Gastroesophageal sphincter (tissue), 3 donors: Measurements from ENCODE around the gene TRIM72.

Experiments used
- CTCF ChIP-seq, 4 experiments: fragments of 200-600 bp in 2 of 4; fragments of 450-650 bp in 2 of 4; sonication (generic) in 1 of 4; IDR thresholded peaks; one replicate each; pipeline ENCODE4 v1.5.1; 2017 to 2019; ENCODE audit warnings: antibody characterized with exemption in 4 of 4, mild to moderate bottlenecking in 2 of 4, moderate library complexity in 2 of 4
- EP300 ChIP-seq: sonication (generic); formaldehyde crosslinking; IDR thresholded peaks from one replicate; pipeline ENCODE4 v1.6.1; 2017; ENCODE audit warnings: antibody characterized with exemption, mild to moderate bottlenecking
- POLR2A ChIP-seq, 2 donors: fragments of 450-650 bp; IDR thresholded peaks; one replicate each; pipeline ENCODE4 v1.6.1; 2017; ENCODE audit warnings: antibody characterized with exemption in 2 of 2, mild to moderate bottlenecking in 2 of 2, moderate library complexity in 1 of 2
- POLR2AphosphoS5 ChIP-seq: sonication (generic); formaldehyde crosslinking; IDR thresholded peaks from one replicate; pipeline ENCODE4 v1.6.1; 2017; ENCODE audit warnings: antibody characterized with exemption

- TF ChIP-seq POLR2A (IDR thresholded peaks at IDR 0.05): no peak
- TF ChIP-seq CTCF (IDR thresholded peaks at IDR 0.05): no peak
- no peak for TF ChIP-seq POLR2AphosphoS5
- no peak for TF ChIP-seq EP300
Measured at GRCh38 chr16:31250782-31251384, 37.0 kb downstream of the TRIM72 start.
